Central memory CD8-positive, alpha-beta T cell (primary cell): ENCODE measurements around the gene GABPB2.
A peak's percentile ranks its signal among the peaks of the same experiment; 100 is the strongest.

ENCODE experiments used
- ATAC-seq: fragments of 150-1000 bp; cut with Tn5 transposase; replicated peaks from 2 replicates; pipeline ENCODE4 v1.10.0; 2022; ENCODE audit warnings: mild to moderate bottlenecking, moderate FRiP score, moderate number of reproducible peaks; ENCODE audit not compliant: poor library complexity, severe bottlenecking; ENCODE audit errors: extremely low read depth
- DNase-seq, 2 donors: peaks; one replicate each; pipeline ENCODE4 v3.0.0; 2021; ENCODE audit warnings: low spot score in 2 of 2
- H3K27ac Mint-ChIP-seq: one replicate; pipeline ENCODE4 v1.8.0; 2022; ENCODE audit warnings: low read depth, mild to moderate bottlenecking, moderate library complexity, mixed read lengths
- H3K27me3 Mint-ChIP-seq: one replicate; pipeline ENCODE4 v1.8.0; 2022; ENCODE audit warnings: mixed read lengths
- H3K36me3 Mint-ChIP-seq: one replicate; pipeline ENCODE4 v1.8.0; 2022; ENCODE audit warnings: mild to moderate bottlenecking, moderate library complexity, mixed read lengths; ENCODE audit not compliant: insufficient read depth
- H3K4me1 Mint-ChIP-seq: one replicate; pipeline ENCODE4 v1.8.0; 2022; ENCODE audit warnings: mixed read lengths
- H3K4me3 Mint-ChIP-seq: one replicate; pipeline ENCODE4 v1.8.0; 2022; ENCODE audit warnings: mild to moderate bottlenecking, moderate library complexity, mixed read lengths
- H3K9me3 Mint-ChIP-seq: one replicate; pipeline ENCODE4 v1.8.0; 2022; ENCODE audit warnings: mixed read lengths

The GABPB2 gene

DNA sequence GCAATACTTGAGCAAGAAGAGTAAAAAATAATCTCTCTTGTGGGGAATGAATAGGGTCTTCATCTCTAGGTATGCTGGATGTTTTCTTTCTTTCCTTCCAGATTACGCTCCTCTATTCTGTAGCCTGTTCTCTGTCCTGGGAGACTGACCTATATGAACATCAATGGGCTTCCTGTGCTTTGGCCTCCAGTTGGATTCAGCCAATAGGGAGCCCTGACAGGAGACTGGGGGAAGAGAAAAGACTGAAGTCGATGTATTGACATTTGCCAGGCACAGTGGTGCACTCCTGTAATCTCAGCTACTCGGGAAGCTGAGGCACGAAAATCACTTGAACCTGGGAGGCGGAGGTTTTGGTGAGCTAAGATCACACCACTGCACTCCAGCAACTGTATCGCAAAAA, 58.2 kb downstream of the GABPB2 start:
- Mint-ChIP-seq H3K4me1 (no peaks in the 10 kb centered on the region), H3K9me3 (no peaks in the 10 kb centered on the region), H3K27me3 (no peaks in the 10 kb centered on the region), H3K27ac (no peak overlapping the region), H3K4me3 (no peak overlapping the region), H3K36me3 (peaks cover 15% of the 10 kb centered on the region)
- no peak for DNase-seq
- no peak for ATAC-seq

DNA sequence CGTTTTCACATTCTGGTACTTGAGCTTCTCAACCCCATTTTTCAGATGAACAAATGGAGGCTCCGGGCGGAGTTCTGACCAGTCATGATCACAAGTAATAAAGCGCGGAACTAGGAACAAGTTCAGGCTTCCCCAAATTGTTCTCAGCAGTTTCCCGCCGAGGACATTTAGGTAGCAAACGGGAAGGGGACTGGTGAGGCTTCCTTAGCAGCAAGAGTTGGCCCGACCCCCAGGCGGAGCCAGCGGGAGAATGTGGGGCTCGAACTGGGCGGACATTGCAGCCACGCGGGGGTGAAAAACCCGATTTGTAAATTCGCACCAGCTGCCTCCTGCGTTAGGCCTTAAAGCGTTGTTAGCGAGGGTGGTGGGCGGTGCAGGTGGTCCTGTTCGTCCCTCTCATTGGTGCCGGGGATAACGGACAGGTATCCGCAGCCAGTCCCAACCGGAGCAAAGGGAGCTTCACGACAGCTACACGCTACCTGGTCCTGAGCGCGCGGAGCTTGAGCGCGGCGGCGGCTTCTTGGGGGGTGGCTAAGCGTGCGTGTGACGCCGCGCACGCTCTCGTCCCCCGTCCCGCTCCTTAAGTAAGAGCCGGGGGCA, 60.5 kb downstream of the GABPB2 start:
- ATAC-seq (peak; percentile 95), DNase-seq (peak; percentile 35 to 41)
- H3K36me3 Mint-ChIP-seq, result peaks cover 6% of the 10 kb centered on the region
- no peaks in the 10 kb centered on the region for H3K27me3 Mint-ChIP-seq
- H3K9me3 Mint-ChIP-seq, result no peaks in the 10 kb centered on the region
- H3K4me1 Mint-ChIP-seq, result no peaks in the 10 kb centered on the region
- peak overlapping the region; percentile 36 for H3K4me3 Mint-ChIP-seq
- H3K27ac Mint-ChIP-seq, result no peak overlapping the region

DNA sequence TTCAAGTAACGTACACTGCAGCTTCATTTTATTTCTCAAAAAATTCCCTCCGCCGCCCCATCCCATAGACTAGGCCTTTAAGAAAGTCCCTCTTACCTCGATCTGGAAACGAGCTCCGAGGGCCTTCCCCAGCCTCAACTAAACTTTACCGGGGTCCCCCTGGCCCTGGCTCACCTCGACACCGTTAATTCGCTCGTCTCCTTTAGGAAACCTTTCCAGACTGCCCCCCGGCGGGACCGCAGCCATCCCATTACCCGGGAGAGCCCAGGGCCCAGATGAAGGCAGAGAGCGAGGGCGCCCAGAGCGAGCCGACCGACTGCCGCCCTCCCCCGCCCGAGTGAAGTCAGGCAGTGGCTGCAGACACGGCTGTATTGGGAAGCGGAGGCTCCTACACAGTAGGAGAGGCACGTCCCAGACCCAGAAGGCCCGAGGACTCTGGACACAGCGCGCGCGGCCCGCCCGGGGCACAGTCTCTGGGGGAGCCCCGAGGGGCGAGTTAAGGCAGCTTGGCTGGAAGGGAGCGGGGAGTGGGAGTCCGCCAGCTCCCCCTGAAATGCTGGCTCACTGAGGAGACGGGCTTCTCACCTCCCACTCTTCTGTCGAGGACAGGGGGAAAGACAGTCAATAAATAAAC, 61.3 kb downstream of the GABPB2 start:
- Mint-ChIP-seq H3K27ac (no peak overlapping the region), H3K27me3 (no peaks in the 10 kb centered on the region), H3K36me3 (peaks cover 6% of the 10 kb centered on the region), H3K9me3 (no peaks in the 10 kb centered on the region), H3K4me1 (no peaks in the 10 kb centered on the region), H3K4me3 (no peak overlapping the region)
- no peak for DNase-seq
- no peak for ATAC-seq

DNA sequence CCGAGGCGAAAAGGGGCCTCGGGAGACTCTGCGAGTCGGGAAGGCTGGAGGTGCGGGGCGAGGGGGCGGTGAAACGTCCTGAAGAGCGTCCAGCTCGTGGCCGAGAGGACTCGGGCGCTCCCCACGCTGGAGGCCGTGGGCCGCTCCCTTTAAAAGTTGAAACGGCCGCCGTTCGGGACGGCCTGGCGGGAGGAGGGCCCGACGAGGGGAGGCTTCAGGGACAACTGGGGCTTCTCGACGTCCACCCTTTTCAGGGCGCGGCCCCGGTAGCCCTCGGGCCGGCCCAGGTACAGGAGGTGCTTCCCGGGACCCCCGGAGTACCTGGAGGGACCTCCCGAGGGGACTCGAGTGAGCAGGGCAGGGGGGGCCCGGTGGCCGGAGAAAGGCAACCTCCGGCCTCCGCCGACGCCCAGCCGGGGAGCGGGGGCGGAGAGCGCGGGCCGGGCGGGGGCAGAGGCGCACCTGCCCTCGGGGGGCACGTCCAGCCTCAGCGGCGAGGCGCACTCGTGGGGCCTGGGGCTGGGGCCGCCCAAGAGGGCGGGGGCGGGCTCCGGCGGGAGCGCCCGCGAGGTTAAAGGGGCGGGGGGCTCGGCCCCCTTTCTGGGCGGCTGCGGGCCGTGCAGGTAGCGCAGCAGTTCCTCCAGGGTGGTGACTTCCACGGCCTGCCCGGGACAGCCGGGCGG, 61.9 kb downstream of the GABPB2 start:
- no peak for DNase-seq
- no peak overlapping the region for H3K27ac Mint-ChIP-seq
- no peaks in the 10 kb centered on the region for H3K9me3 Mint-ChIP-seq
- H3K27me3 Mint-ChIP-seq, result no peaks in the 10 kb centered on the region
- peaks cover 4% of the 10 kb centered on the region for H3K36me3 Mint-ChIP-seq
- no peaks in the 10 kb centered on the region for H3K4me1 Mint-ChIP-seq
- H3K4me3 Mint-ChIP-seq, result no peak overlapping the region
- ATAC-seq, result no peak

DNA sequence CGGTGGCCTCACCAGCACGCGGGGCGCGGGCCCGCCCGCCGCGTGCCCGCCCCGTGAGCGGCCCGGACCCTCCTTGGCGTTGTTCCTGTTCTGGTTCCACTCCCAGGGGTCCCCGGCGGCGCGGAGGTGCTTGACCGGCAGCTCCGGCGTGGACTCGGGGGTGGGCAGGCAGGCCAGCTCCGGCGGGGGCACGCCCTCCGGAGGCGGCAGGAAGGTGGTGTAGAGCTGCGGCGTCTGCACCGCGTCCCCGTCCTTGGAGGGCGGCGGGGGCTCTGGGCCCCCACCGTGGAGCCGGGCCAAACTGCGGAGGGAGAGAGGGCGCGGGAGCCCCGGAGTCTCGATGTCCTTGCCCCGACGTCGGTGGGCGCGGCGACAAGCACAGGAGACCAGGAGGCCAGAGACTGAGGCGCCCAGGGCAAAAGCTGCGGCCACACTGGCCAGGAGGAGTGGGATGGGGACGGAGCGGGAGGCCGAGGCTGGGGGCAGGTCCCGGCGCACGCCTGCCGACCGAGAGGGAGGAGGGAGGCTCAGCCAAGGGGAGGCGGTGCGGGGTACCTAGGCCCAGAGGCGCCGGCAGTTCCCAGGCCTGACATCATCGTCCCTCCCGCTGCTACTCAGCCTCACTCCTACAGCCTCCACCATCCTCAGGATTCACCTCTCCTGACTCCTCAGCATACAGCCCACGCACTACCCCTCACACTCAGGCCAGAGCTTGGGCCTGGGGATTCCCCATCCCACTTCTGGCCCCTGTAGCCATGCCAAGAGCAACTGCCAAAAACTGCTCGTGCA, 62.7 kb downstream of the GABPB2 start:
- no peaks in the 10 kb centered on the region for H3K27me3 Mint-ChIP-seq
- no peak for ATAC-seq
- no peaks in the 10 kb centered on the region for H3K4me1 Mint-ChIP-seq
- DNase-seq, result no peak
- H3K4me3 Mint-ChIP-seq, result no peak overlapping the region
- H3K9me3 Mint-ChIP-seq, result no peaks in the 10 kb centered on the region
- H3K36me3 Mint-ChIP-seq, result peaks cover 4% of the 10 kb centered on the region
- H3K27ac Mint-ChIP-seq, result no peak overlapping the region

DNA sequence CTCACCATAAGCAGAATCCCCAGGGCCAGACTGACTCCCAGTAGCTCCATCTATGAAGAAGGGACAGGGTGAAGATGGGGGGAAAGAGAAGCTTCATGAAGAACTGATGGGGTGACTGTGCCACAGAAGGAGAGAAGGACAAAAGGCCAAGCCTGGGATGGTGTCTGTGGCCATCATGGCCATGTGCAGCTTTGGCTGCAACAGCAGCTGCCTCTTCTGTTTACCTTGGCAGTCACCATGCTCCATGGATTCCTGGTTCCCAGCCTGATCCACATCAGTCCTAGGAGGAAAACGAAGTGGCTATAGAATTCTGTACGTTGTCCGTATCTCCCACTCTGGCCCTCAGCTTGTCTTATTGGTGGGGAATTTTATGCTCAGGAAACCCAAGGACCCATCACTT, 63.8 kb downstream of the GABPB2 start:
- no peaks in the 10 kb centered on the region for H3K9me3 Mint-ChIP-seq
- no peak overlapping the region for H3K4me3 Mint-ChIP-seq
- H3K36me3 Mint-ChIP-seq, result peaks cover under 1% of the 10 kb centered on the region
- H3K27me3 Mint-ChIP-seq, result no peaks in the 10 kb centered on the region
- no peaks in the 10 kb centered on the region for H3K4me1 Mint-ChIP-seq
- DNase-seq (no peak), ATAC-seq (no peak)
- no peak overlapping the region for H3K27ac Mint-ChIP-seq

DNA sequence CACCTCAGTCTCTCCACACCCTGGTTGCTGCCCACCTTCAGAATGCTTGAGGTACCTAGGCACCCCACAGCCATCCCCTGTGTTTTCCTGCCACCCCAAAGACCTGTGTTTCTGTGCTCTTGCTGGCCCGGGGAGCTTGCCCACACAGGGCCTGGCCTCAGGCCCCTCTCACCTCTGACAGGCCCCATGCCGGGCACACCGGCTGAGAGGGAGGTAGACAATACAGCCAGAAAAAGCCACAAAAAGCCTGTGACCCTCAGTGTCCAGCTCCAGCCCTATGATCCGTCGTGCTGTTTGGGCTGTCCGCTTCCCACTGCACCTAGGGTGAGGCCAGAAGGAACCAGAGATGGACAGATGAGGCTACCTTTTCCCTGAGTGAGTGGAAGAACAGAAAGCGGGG, 64.4 kb downstream of the GABPB2 start:
- Mint-ChIP-seq H3K36me3 (no peaks in the 10 kb centered on the region), H3K27ac (no peak overlapping the region), H3K9me3 (no peaks in the 10 kb centered on the region), H3K4me3 (no peak overlapping the region), H3K27me3 (no peaks in the 10 kb centered on the region), H3K4me1 (no peaks in the 10 kb centered on the region)
- DNase-seq (no peak), ATAC-seq (no peak)

DNA sequence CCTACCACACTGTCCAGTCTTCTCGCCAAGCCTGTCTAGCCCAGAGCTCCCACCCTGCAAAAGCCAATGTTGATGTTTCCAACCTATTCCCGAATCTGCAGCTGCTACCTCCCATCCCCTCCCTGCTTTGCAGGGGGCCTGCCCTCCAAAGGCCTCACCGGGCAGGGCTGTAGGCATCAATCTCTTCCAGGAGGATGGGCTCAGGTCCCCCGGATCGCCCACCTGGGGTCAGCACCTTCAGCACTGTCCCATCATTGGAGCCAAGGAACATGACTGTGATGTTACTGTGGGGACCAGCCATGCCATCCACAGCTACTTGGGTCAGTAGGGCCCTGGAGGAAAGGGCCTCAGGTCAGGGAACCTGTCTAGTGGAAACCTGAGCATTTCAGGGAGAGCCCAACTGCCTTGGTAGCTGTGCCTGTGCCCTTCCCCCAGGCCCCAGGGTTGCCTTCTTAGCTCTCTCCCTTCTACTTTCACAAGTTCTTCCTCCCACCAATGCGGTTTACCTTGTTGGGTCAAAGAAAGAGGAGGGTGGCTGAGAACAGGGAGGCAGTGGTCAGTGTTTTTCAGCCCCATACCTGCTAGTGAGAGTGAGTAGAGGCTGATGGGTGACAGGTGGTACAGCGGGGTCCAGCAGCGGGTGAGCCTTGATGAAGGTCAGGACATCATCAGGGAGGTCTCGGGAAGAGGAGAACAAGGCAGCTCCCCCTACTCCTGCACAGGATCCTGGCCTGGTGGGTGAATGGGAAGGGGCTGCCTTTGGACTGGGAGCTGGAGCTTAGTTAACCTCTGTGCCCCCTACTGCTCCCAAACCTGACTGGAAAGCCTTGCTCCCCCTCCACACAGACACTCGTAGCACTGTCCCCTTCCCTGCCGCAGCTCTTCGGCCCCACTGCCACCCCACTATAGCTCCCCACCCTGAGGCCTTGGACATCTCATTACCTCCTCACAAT, 65.1 kb downstream of the GABPB2 start:
- Mint-ChIP-seq H3K4me1 (no peaks in the 10 kb centered on the region), H3K4me3 (no peak overlapping the region), H3K27me3 (no peaks in the 10 kb centered on the region), H3K36me3 (no peaks in the 10 kb centered on the region), H3K9me3 (no peaks in the 10 kb centered on the region), H3K27ac (no peak overlapping the region)
- ATAC-seq, result no peak
- no peak for DNase-seq

DNA sequence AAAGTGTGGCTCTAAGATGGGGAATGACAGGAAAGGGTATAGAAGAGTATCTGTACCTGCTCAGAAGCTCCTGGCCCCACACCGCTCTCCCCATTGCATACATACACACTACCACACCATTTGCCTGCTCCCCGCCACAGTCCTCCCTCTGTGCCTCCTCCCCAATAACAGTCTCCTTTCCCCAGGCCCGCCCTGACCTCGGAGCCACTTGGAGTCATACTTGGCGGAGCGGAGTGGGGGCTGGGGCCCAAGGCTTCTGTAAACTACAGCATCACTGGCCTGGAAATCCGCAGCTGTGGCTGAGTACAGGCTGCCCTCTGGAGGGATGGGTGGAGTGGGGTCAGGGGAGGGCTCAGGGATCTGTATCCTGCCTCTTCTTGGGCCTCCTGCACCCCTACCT, 67.2 kb downstream of the GABPB2 start:
- DNase-seq, result no peak
- Mint-ChIP-seq H3K4me3 (no peak overlapping the region), H3K36me3 (no peaks in the 10 kb centered on the region), H3K27ac (no peak overlapping the region), H3K4me1 (no peaks in the 10 kb centered on the region), H3K9me3 (no peaks in the 10 kb centered on the region), H3K27me3 (no peaks in the 10 kb centered on the region)
- ATAC-seq, result no peak

DNA sequence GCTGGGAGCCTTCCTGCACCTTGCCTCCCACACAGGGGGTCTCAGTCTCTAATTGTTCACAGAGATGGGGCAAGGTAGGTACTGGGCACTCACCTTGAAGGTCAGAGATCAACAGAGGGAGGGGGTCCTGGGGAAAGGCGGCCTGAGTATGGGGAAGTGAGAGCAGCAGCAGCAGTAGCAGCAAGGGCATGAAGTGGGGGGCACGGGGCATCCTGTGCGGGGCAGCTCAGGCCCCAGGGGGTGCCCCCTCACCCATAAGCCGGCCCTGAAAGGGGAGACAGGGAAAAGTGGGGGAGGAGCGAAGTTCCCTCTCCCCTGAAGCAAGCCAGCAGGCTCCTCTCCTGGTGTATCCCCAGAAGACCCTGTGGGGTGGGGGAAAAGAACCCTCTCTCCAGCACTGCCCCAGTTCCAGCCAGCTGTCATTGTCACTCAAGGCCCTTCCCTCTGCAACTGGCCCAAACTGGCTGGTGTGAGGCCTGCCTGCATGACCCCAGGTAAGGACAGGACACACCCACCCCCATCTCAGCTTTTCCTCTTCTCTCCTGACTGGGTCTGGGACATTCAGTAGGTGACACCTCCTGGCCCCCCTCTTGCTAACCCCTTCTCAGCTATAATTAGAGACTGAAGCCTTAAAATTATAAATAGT, 72.0 kb downstream of the GABPB2 start:
- Mint-ChIP-seq H3K27ac (no peak overlapping the region), H3K27me3 (no peaks in the 10 kb centered on the region), H3K9me3 (no peaks in the 10 kb centered on the region), H3K4me1 (peaks cover 13% of the 10 kb centered on the region), H3K4me3 (no peak overlapping the region), H3K36me3 (no peaks in the 10 kb centered on the region)
- no peak for ATAC-seq
- DNase-seq, result no peak

DNA sequence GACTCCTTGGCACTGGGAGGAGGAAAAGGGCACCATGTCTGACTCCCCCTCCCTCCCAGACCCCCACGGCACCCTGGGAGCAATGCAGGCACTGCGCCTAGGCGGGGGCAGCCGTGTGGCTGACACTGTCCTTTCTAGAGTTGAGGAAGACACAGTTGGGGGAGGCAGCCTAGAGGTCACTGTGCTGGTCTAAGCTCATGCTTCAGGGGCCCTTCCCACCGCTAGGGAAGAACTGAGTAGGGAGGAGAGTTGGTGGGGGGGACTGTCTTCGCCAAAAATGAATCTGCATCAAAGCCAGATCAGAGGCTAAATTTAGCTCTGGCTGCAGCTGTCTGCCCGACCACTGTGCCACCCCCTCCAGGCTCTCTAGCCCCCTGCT, 72.5 kb downstream of the GABPB2 start:
- ATAC-seq (no peak), DNase-seq (no peak)
- no peak overlapping the region for H3K27ac Mint-ChIP-seq
- no peak overlapping the region for H3K4me3 Mint-ChIP-seq
- no peaks in the 10 kb centered on the region for H3K36me3 Mint-ChIP-seq
- no peaks in the 10 kb centered on the region for H3K27me3 Mint-ChIP-seq
- H3K4me1 Mint-ChIP-seq, result peaks cover 13% of the 10 kb centered on the region
- H3K9me3 Mint-ChIP-seq, result no peaks in the 10 kb centered on the region

DNA sequence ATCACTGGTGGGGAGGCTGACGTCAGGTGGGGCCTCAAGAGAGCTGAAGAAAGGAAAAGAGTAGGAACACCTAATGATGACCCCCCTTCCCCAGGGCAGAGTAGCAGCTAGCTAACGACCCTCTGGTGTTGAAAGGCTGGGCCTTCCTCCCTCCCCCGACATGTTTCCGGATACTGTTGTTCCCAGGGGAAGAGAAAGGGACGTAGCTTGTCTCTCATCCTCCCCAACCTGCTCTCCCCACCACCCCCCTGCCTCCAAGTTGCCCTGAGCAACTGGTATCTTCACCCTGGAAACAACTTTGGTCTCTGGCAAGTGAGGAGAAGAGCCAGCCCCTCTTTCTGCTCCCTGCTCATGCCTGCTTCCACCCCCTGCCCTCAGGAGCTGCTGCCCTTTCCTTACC, 73.4 kb downstream of the GABPB2 start:
- Mint-ChIP-seq H3K4me1 (peaks cover 13% of the 10 kb centered on the region), H3K27me3 (no peaks in the 10 kb centered on the region), H3K4me3 (no peak overlapping the region), H3K9me3 (no peaks in the 10 kb centered on the region), H3K36me3 (no peaks in the 10 kb centered on the region), H3K27ac (no peak overlapping the region)
- no peak for ATAC-seq
- DNase-seq, result no peak
